Keratinocyte (primary cell): Measurements from ENCODE around the gene SPINT3.

ENCODE experiments used
- EZH2 ChIP-seq: IDR thresholded peaks from one replicate; pipeline ENCODE4 v1.6.1; 2012; ENCODE audit warnings: inconsistent platforms, mild to moderate bottlenecking, low read length, moderate library complexity
- TF ChIP-seq, protein P1 (sequence below), 3 experiments: IDR thresholded peaks in 1 of 3; conservative IDR thresholded peaks in 1 of 3; optimal IDR thresholded peaks in 1 of 3; 2 replicates in 2 of 3; 3 replicates in 1 of 3; pipeline versions ENCODE3 to v1.5.1; 2011; ENCODE audit warnings: low read length in 3 of 3, mild to moderate bottlenecking in 3 of 3, moderate library complexity in 2 of 3, control low read depth in 1 of 3, inconsistent platforms in 1 of 3; ENCODE audit not compliant: insufficient read depth in 2 of 3; ENCODE audit errors: extremely low read depth in 1 of 3

GRCh38 chr20:45550765-45551164 lies 35.3 kb upstream of the SPINT3 start:
- TF ChIP-seq, protein P1, sequence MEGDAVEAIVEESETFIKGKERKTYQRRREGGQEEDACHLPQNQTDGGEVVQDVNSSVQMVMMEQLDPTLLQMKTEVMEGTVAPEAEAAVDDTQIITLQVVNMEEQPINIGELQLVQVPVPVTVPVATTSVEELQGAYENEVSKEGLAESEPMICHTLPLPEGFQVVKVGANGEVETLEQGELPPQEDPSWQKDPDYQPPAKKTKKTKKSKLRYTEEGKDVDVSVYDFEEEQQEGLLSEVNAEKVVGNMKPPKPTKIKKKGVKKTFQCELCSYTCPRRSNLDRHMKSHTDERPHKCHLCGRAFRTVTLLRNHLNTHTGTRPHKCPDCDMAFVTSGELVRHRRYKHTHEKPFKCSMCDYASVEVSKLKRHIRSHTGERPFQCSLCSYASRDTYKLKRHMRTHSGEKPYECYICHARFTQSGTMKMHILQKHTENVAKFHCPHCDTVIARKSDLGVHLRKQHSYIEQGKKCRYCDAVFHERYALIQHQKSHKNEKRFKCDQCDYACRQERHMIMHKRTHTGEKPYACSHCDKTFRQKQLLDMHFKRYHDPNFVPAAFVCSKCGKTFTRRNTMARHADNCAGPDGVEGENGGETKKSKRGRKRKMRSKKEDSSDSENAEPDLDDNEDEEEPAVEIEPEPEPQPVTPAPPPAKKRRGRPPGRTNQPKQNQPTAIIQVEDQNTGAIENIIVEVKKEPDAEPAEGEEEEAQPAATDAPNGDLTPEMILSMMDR (optimal IDR thresholded peaks at IDR 0.05 in 1 of 3, IDR thresholded peaks at IDR 0.05 in 1 of 3, conservative IDR thresholded peaks at IDR 0.05 in 1 of 3; ENCODE audit: extremely low read depth in 1 of 3, insufficient read depth in 2 of 3, low read length in 3 of 3): no peak
- no peak for TF ChIP-seq EZH2
